Cardiac fibroblast (primary cell): ENCODE results near the gene MOGAT3.
A peak's percentile ranks its signal among the peaks of the same experiment; 100 is the strongest.

Experiments used
- DNase-seq, 2 donors: peaks; one replicate each; pipeline versions ENCODE4 v3.0.0 to v3.0.0-alpha.2; 2010; ENCODE audit warnings: low read depth in 2 of 2
- H3K4me3 ChIP-seq, 2 donors: replicated peaks in 1 of 2; 1 replicate in 1 of 2; 2 replicates in 1 of 2; pipeline ENCODE4 v1.5.1; 2011; ENCODE audit warnings: low read depth in 2 of 2, low read length in 2 of 2, mild to moderate bottlenecking in 2 of 2, moderate library complexity in 1 of 2
- CTCF ChIP-seq: IDR thresholded peaks from one replicate; pipeline ENCODE4 v1.5.1; 2011; ENCODE audit warnings: low read depth, mild to moderate bottlenecking, low read length, inconsistent platforms

MOGAT3 gene

GRCh38 chr7:101216001-101216859 is 15.4 kb upstream of the MOGAT3 start:
- no peak for TF ChIP-seq CTCF
- H3K4me3 ChIP-seq = peak overlapping the region; percentile 79 to 87
- peak; percentile 29 to 36 for DNase-seq

GRCh38 chr7:101212014-101212413 is 11.2 kb upstream of the MOGAT3 start:
- H3K4me3 ChIP-seq = no peak overlapping the region
- no peak for TF ChIP-seq CTCF
- DNase-seq = no peak

GRCh38 chr7:101211501-101211900 is 10.7 kb upstream of the MOGAT3 start:
- no peak for DNase-seq
- no peak overlapping the region for H3K4me3 ChIP-seq
- no peak for TF ChIP-seq CTCF

- no peak overlapping the region for H3K4me3 ChIP-seq
- DNase-seq = no peak
- no peak for TF ChIP-seq CTCF
These were observed 9.3 kb upstream of the MOGAT3 start for GRCh38 chr7:101210143-101210542.

GRCh38 chr7:101208794-101209193 is 8.0 kb upstream of the MOGAT3 start:
- no peak for DNase-seq
- TF ChIP-seq CTCF = no peak
- no peak overlapping the region for H3K4me3 ChIP-seq

- no peak overlapping the region for H3K4me3 ChIP-seq
- no peak for DNase-seq
- TF ChIP-seq CTCF = no peak
These were observed 6.6 kb upstream of the MOGAT3 start for GRCh38 chr7:101207459-101207858.

GRCh38 chr7:101206665-101207042 is 5.8 kb upstream of the MOGAT3 start:
- no peak overlapping the region for H3K4me3 ChIP-seq
- no peak for DNase-seq
- TF ChIP-seq CTCF = no peak
